Hepatocyte (in vitro differentiated cells): ENCODE measurements around the gene GRIN2D. TPM values are rescaled to one million over a fixed set of nuclear protein-coding genes. Genes with fewer than 3 reads are reported as not detected.
"Not testable (repeated sequence)": the region's sequence is repeated elsewhere in the genome, so short reads cannot be mapped to it uniquely, and the experiment has no call there.

Experiments used
- DNase-seq: peaks from one replicate; pipeline ENCODE4 v3.0.0-alpha.2; 2016; ENCODE audit warnings: low spot score
- H2AFZ ChIP-seq: fragments of 200-600 bp; sonication (generic); 2 replicates; pipeline ENCODE4 v1.6.0; 2016; ENCODE audit warnings: antibody characterized with exemption, mild to moderate bottlenecking
- H3K27ac ChIP-seq: fragments of 200-600 bp; sonication (generic); 2 replicates; pipeline ENCODE4 v1.5.1; 2016; ENCODE audit warnings: mild to moderate bottlenecking
- H3K27me3 ChIP-seq: fragments of 200-600 bp; sonication (generic); 2 replicates; pipeline ENCODE4 v1.6.1; 2016
- H3K36me3 ChIP-seq: fragments of 200-600 bp; sonication (generic); replicated peaks from 2 replicates; pipeline ENCODE4 v1.5.1; 2016; ENCODE audit warnings: low read depth; ENCODE audit not compliant: insufficient read depth
- H3K4me1 ChIP-seq: fragments of 200-600 bp; sonication (generic); 2 replicates; pipeline ENCODE4 v1.5.1; 2016; ENCODE audit warnings: mild to moderate bottlenecking, moderate library complexity; ENCODE audit not compliant: insufficient read depth
- H3K4me2 ChIP-seq: fragments of 200-600 bp; sonication (generic); 2 replicates; pipeline ENCODE4 v1.6.0; 2016
- H3K4me3 ChIP-seq: fragments of 200-600 bp; sonication (generic); 2 replicates; pipeline ENCODE4 v1.5.1; 2016; ENCODE audit warnings: mild to moderate bottlenecking
- H3K79me2 ChIP-seq: fragments of 200-600 bp; sonication (generic); 2 replicates; pipeline ENCODE4 v1.6.0; 2017; ENCODE audit warnings: mild to moderate bottlenecking
- H3K9me2 ChIP-seq: fragments of 200-600 bp; sonication (generic); replicated peaks from 2 replicates; pipeline ENCODE4 v1.6.0; 2017; ENCODE audit warnings: mild to moderate bottlenecking; ENCODE audit not compliant: insufficient read depth
- H3K9me3 ChIP-seq: fragments of 200-600 bp; sonication (generic); 2 replicates; pipeline ENCODE4 v1.5.1; 2016; ENCODE audit warnings: low read depth, mild to moderate bottlenecking
- H4K20me1 ChIP-seq: fragments of 200-600 bp; sonication (generic); 2 replicates; pipeline ENCODE4 v1.6.0; 2016; ENCODE audit warnings: mild to moderate bottlenecking; ENCODE audit not compliant: insufficient read depth, poor library complexity, severe bottlenecking
- EZH2 ChIP-seq: fragments of 200-600 bp; sonication (generic); IDR thresholded peaks from 2 replicates; pipeline ENCODE4 v1.6.1; 2016; ENCODE audit warnings: antibody characterized with exemption, mild to moderate bottlenecking, borderline replicate concordance
- EZH2phosphoT487 ChIP-seq: fragments of 200-600 bp; sonication (generic); IDR thresholded peaks from one replicate; pipeline ENCODE4 v1.6.1; 2018; ENCODE audit warnings: antibody characterized with exemption, mild to moderate bottlenecking, low read depth, moderate library complexity; ENCODE audit not compliant: unreplicated experiment, severe bottlenecking
- WGBS: methylation state at CpG from one replicate; pipeline ENCODE4 v1.1.6; 2016; ENCODE audit warnings: low lambda C conversion rate; ENCODE audit errors: missing lambda C conversion rate; 5-methylcytosine and 5-hydroxymethylcytosine counted together
- polyA plus RNA-seq: library from polyadenylated mRNA; unstranded; fragments of >200 nt; fragmentation: Nextera tagmentation; extraction: Ambion mirVana; gene quantifications from 2 replicates; pipeline ENCODE4 v1.2.1, GENCODE V29; 2016
- total RNA-seq: library from RNA; depleted of rRNA; stranded (reverse); fragments of >200 nt; gene quantifications from 2 replicates; pipeline ENCODE4 v1.2.3, GENCODE V29; 2014
- TF ChIP-seq, protein P1 (sequence below): fragments of 200-600 bp; sonication (generic); IDR thresholded peaks from 2 replicates; pipeline ENCODE4 v1.5.1; 2016; ENCODE audit warnings: antibody characterized with exemption, mild to moderate bottlenecking; ENCODE audit not compliant: poor library complexity

Gene GRIN2D
- total and polyA plus RNA-seq, 2 experiments from 2014 or later = 1.00 to 2.1 TPM

DNA sequence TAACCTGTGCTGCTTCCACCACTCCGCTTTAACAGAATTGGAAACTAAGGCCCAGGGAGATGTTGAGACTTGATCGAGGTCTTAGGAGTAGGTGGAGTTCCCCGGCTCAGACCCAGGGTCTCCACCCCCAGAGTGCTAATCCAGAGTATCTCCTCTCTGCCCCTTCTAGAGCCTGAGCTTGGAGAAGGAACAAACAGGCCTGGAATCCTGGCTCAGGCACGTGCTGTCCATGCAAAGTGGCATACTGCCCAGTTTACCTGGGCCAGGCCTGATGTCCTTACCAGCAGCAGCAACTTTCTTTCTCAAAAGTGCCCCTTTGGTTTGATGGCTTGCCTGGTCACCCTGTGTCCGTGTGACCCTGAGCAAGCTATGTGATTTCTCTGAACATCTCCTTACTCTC, 25.6 kb upstream of the GRIN2D start:
- no peak overlapping the region for H3K27ac ChIP-seq

DNA sequence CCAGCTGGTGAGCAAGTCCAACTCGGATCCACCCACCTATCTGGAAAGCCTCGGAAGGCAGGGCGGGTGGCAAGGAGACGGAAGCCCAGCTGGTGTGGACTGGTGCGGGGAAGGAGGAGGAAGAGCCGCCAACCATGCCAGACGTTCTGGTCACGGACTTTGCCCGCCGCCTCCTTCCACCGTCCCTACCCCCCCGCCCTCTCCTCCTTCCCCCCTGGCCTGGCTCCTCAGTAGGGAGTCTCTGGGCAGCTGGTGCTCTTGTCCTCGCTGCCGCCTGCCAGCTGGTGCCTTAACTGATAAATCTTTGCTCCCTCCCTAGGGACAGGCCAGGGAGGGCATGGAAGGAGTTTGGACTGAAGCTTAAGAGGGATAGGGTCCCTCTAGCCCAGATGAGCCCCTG, 24.5 kb upstream of the GRIN2D start:
- Histone ChIP-seq H3K36me3 (no peaks in the 10 kb centered on the region), H3K79me2 (no peaks in the 10 kb centered on the region), H3K27ac (no peak overlapping the region), H4K20me1 (no peaks in the 10 kb centered on the region), H3K4me3 (no peak overlapping the region), H3K4me1 (peaks cover 10% of the 10 kb centered on the region), H3K9me3 (no peaks in the 10 kb centered on the region), H2AFZ (no peak overlapping the region), H3K27me3 (no peaks in the 10 kb centered on the region), H3K4me2 (no peak overlapping the region), H3K9me2 (no peaks in the 10 kb centered on the region)
- TF ChIP-seq, protein P1, sequence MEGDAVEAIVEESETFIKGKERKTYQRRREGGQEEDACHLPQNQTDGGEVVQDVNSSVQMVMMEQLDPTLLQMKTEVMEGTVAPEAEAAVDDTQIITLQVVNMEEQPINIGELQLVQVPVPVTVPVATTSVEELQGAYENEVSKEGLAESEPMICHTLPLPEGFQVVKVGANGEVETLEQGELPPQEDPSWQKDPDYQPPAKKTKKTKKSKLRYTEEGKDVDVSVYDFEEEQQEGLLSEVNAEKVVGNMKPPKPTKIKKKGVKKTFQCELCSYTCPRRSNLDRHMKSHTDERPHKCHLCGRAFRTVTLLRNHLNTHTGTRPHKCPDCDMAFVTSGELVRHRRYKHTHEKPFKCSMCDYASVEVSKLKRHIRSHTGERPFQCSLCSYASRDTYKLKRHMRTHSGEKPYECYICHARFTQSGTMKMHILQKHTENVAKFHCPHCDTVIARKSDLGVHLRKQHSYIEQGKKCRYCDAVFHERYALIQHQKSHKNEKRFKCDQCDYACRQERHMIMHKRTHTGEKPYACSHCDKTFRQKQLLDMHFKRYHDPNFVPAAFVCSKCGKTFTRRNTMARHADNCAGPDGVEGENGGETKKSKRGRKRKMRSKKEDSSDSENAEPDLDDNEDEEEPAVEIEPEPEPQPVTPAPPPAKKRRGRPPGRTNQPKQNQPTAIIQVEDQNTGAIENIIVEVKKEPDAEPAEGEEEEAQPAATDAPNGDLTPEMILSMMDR = no peak
- TF ChIP-seq EZH2 = no peak
- TF ChIP-seq EZH2phosphoT487 = no peak
- no peak for DNase-seq
- WGBS = 79% methylated on average over 11 of the region's 14 CpGs

More for the DNA sequence above, 25.6 kb upstream of the GRIN2D start:
- Histone ChIP-seq H4K20me1 (no peaks in the 10 kb centered on the region), H3K9me3 (no peaks in the 10 kb centered on the region), H3K9me2 (no peaks in the 10 kb centered on the region), H3K4me1 (peaks cover 8% of the 10 kb centered on the region), H3K4me2 (no peak overlapping the region), H3K4me3 (no peak overlapping the region), H3K79me2 (no peaks in the 10 kb centered on the region), H2AFZ (no peak overlapping the region), H3K27me3 (no peaks in the 10 kb centered on the region), H3K36me3 (no peaks in the 10 kb centered on the region)
- 63% methylated on average over 5 of the region's 5 CpGs for WGBS
- DNase-seq = no peak
- no peak for TF ChIP-seq EZH2phosphoT487
- TF ChIP-seq EZH2 = no peak
- TF ChIP-seq, protein P1 = no peak

GRCh38 chr19:48370955-48371354, 22.5 kb upstream of the GRIN2D start:
- Histone ChIP-seq H3K27me3 (no peaks in the 10 kb centered on the region), H3K4me3 (no peak overlapping the region), H2AFZ (no peak overlapping the region), H3K79me2 (no peaks in the 10 kb centered on the region), H3K4me1 (peaks cover 10% of the 10 kb centered on the region), H3K9me2 (no peaks in the 10 kb centered on the region), H3K9me3 (no peaks in the 10 kb centered on the region), H3K27ac (no peak overlapping the region), H4K20me1 (no peaks in the 10 kb centered on the region), H3K4me2 (no peak overlapping the region), H3K36me3 (no peaks in the 10 kb centered on the region)
- 71% methylated on average over 4 of the region's 4 CpGs for WGBS
- no peak for DNase-seq
- TF ChIP-seq, protein P1 = no peak
- TF ChIP-seq EZH2phosphoT487 (no peak), EZH2 (no peak)

DNA sequence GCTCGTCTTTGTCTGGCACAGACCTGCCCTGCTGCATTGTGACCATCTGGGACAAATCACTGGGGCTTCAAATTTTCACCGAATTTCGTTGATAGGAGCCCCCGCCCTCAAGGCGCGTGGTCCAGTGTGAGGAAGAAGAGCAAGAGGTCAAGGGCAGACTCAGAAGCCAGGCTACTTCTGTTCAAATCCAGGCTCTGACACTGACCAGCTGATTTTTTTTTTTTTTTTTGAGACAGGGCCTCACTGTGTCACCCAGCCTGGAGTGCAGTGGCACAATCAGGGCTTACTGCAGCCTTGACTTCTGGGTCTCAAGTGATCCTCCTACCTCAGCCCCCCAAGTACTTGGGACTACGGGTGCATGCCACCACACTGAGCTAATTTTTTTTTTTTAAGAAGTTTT, 22.1 kb upstream of the GRIN2D start:
- H3K79me2 ChIP-seq = no peaks in the 10 kb centered on the region
- no peak overlapping the region for H3K4me2 ChIP-seq
- H3K9me2 ChIP-seq = no peaks in the 10 kb centered on the region
- H3K27ac ChIP-seq = no peak overlapping the region
- WGBS = 56% methylated on average over 7 of the region's 7 CpGs
- DNase-seq = no peak
- H2AFZ ChIP-seq = no peak overlapping the region
- TF ChIP-seq EZH2 = no peak
- no peak for TF ChIP-seq EZH2phosphoT487
- TF ChIP-seq, protein P1 = no peak
- no peaks in the 10 kb centered on the region for H4K20me1 ChIP-seq
- peaks cover 10% of the 10 kb centered on the region for H3K4me1 ChIP-seq
- no peak overlapping the region for H3K4me3 ChIP-seq
- no peaks in the 10 kb centered on the region for H3K27me3 ChIP-seq
- H3K36me3 ChIP-seq = no peaks in the 10 kb centered on the region
- H3K9me3 ChIP-seq = no peaks in the 10 kb centered on the region

GRCh38 chr19:48371771-48372170, 21.7 kb upstream of the GRIN2D start:
- not testable (repeated sequence) for H3K9me3 ChIP-seq, H3K4me1 ChIP-seq, H3K36me3 ChIP-seq, H4K20me1 ChIP-seq, DNase-seq, H2AFZ ChIP-seq, H3K79me2 ChIP-seq, H3K27ac ChIP-seq, H3K4me2 ChIP-seq, H3K27me3 ChIP-seq, H3K4me3 ChIP-seq, H3K9me2 ChIP-seq
- WGBS = 93% methylated on average over 5 of the region's 5 CpGs
